ENCODE results near the gene TMEM115. TPM values are rescaled to one million over a fixed set of nuclear protein-coding genes. Genes with fewer than 3 reads are reported as not detected.
"Not testable (repeated sequence)": the region's sequence is repeated elsewhere in the genome, so short reads cannot be mapped to it uniquely, and the experiment has no call there.

TMEM115 gene
- total and polyA plus RNA-seq, 7 experiments from 2014 or later = 17.7 to 40.9 (median 26.0) TPM

GRCh38 chr3:50314816-50315215, 44.5 kb downstream of the TMEM115 start:
- Mint-ChIP-seq H3K9me3 (no peaks in the 10 kb centered on the region), H3K27ac (peak overlapping the region in 3 of 9 donors; percentile 6 to 19 (median 17)), H3K4me3 (no peak overlapping the region), H3K27me3 (no peaks in the 10 kb centered on the region), H3K36me3 (peaks cover 0 to 7% (median 2%) of the 10 kb centered on the region in 5 donors), H3K4me1 (peaks cover 11 to 28% (median 23%) of the 10 kb centered on the region in 7 donors)
- Histone ChIP-seq H3K27ac (ENCODE audit: low read depth, low read length) (no peak overlapping the region), H3K9me3 (ENCODE audit: control insufficient read depth in 2 of 3, low read length in 3 of 3) (no peaks in the 10 kb centered on the region), H3K27me3 (ENCODE audit: control insufficient read depth in 2 of 2, insufficient read depth in 2 of 2, low read length in 2 of 2) (no peaks in the 10 kb centered on the region), H3K4me1 (ENCODE audit: control insufficient read depth in 2 of 2, insufficient read depth in 2 of 2, low read length in 2 of 2) (peaks cover 8 to 15% of the 10 kb centered on the region in 2 donors), H3K4me3 (ENCODE audit: low read length) (no peak overlapping the region), H3K36me3 (ENCODE audit: control insufficient read depth in 2 of 3, insufficient read depth in 3 of 3, low read length in 3 of 3) (no peaks in the 10 kb centered on the region)
- ChIA-PET POLR2A (interaction anchor here (0.6 to 1.0 kb wide), 3 partner anchors 13 to 302 kb away, joined by 3 to 4 read pairs (median 4); partner anchors contain the start of gene TUSC2), CTCF (interaction anchor here (0.9 kb wide), 1 partner anchor 10 kb away, joined by 4 read pairs; no protein-coding TSS in a partner anchor)
- DNase-seq (no peak), ATAC-seq (no peak)
- intact Hi-C loops (cut with micrococcal nuclease) = no loop called here

- H3K9me3 ChIP-seq (ENCODE audit: control insufficient read depth in 2 of 3, low read length in 3 of 3) = no peaks in the 10 kb centered on the region
- Mint-ChIP-seq H3K36me3 (peaks cover 0 to 11% (median 4%) of the 10 kb centered on the region in 5 donors), H3K27me3 (no peaks in the 10 kb centered on the region), H3K4me1 (peaks cover 9 to 25% (median 19%) of the 10 kb centered on the region in 7 donors), H3K9me3 (no peaks in the 10 kb centered on the region), H3K27ac (peak overlapping the region in 5 of 9 donors; percentile 13 to 67 (median 52)), H3K4me3 (no peak overlapping the region)
- intact Hi-C loops (cut with micrococcal nuclease) = no loop called here
- CTCF ChIA-PET = no interaction called here
- DNase-seq = no peak
- no peak overlapping the region for H3K27ac ChIP-seq (ENCODE audit: low read depth, low read length)
- no peak for ATAC-seq
- H3K4me3 ChIP-seq (ENCODE audit: low read length) = no peak overlapping the region
- peaks cover 8 to 15% of the 10 kb centered on the region in 2 donors for H3K4me1 ChIP-seq (ENCODE audit: control insufficient read depth in 2 of 2, insufficient read depth in 2 of 2, low read length in 2 of 2)
- H3K27me3 ChIP-seq (ENCODE audit: control insufficient read depth in 2 of 2, insufficient read depth in 2 of 2, low read length in 2 of 2) = no peaks in the 10 kb centered on the region
- H3K36me3 ChIP-seq (ENCODE audit: control insufficient read depth in 2 of 3, insufficient read depth in 3 of 3, low read length in 3 of 3) = no peaks in the 10 kb centered on the region
- POLR2A ChIA-PET = interaction anchor here (0.6 to 1.0 kb wide), 2 partner anchors 14 to 302 kb away, joined by 3 to 4 read pairs; partner anchors contain the start of gene TUSC2
Measured at GRCh38 chr3:50314342-50314741, 45.0 kb downstream of the TMEM115 start.

- H3K36me3 ChIP-seq (ENCODE audit: control insufficient read depth in 2 of 3, insufficient read depth in 3 of 3, low read length in 3 of 3); H3K27me3 Mint-ChIP-seq; intact Hi-C loops (cut with micrococcal nuclease); H3K4me1 ChIP-seq (ENCODE audit: control insufficient read depth in 2 of 2, insufficient read depth in 2 of 2, low read length in 2 of 2); CTCF ChIA-PET; H3K27ac Mint-ChIP-seq; DNase-seq; ATAC-seq; H3K9me3 Mint-ChIP-seq; POLR2A ChIA-PET; H3K9me3 ChIP-seq (ENCODE audit: control insufficient read depth in 2 of 3, low read length in 3 of 3); H3K4me3 Mint-ChIP-seq; H3K27ac ChIP-seq (ENCODE audit: low read depth, low read length); H3K27me3 ChIP-seq (ENCODE audit: control insufficient read depth in 2 of 2, insufficient read depth in 2 of 2, low read length in 2 of 2); H3K4me3 ChIP-seq (ENCODE audit: low read length): not testable (repeated sequence)
- H3K4me1 Mint-ChIP-seq = peaks cover 8 to 13% (median 9%) of the 10 kb centered on the region in 7 donors
- H3K36me3 Mint-ChIP-seq = peaks cover 0 to 11% (median 4%) of the 10 kb centered on the region in 5 donors
Measured at GRCh38 chr3:50312041-50312440, 47.3 kb downstream of the TMEM115 start.

Other genes starting within 250 kb of the TMEM115 start
- gene SEMA3F, start 204.2 kb downstream of the TMEM115 start, total RNA-seq = 1 to 10 TPM in 1 of 5 experiments, under 1 TPM in 2, not detected in 2; 0.34 to 1.1 (median 0.69) TPM
- gene SEMA3F, start 204.2 kb downstream of the TMEM115 start, polyA plus RNA-seq = not detected
- 1 to 10 TPM in 1 of 5 experiments, under 1 TPM in 1, not detected in 3; 0.24 to 1.2 TPM for gene GNAT1, start 167.9 kb downstream of the TMEM115 start, total RNA-seq
- not detected for gene GNAT1, start 167.9 kb downstream of the TMEM115 start, polyA plus RNA-seq
- gene SLC38A3, start 154.2 kb downstream of the TMEM115 start, total RNA-seq = 1 to 10 TPM in 1 of 5 experiments, not detected in 4; 1.8 TPM
- not detected for gene SLC38A3, start 154.2 kb downstream of the TMEM115 start, polyA plus RNA-seq
- 100 to 1,000 TPM; 225 to 442 (median 282) TPM for gene GNAI2, start 123.3 kb downstream of the TMEM115 start, total RNA-seq
- gene GNAI2, start 123.3 kb downstream of the TMEM115 start, polyA plus RNA-seq = 100 to 1,000 TPM; 443 to 527 TPM
- 1 to 10 TPM in 3 of 5 experiments, under 1 TPM in 2; 0.73 to 3.7 (median 1.4) TPM for gene SEMA3B, start 90.4 kb downstream of the TMEM115 start, total RNA-seq
- not detected for gene SEMA3B, start 90.4 kb downstream of the TMEM115 start, polyA plus RNA-seq
- not detected for gene LSMEM2, start 80.4 kb downstream of the TMEM115 start, total RNA-seq
- gene LSMEM2, start 80.4 kb downstream of the TMEM115 start, polyA plus RNA-seq = under 1 TPM in 1 of 2 donors, not detected in 1; 0.15 TPM
- 10 to 100 TPM; 53.7 to 85.1 (median 64.7) TPM for gene IFRD2, start 67.1 kb downstream of the TMEM115 start, total RNA-seq
- 10 to 100 TPM; 57.2 to 69.7 TPM for gene IFRD2, start 67.1 kb downstream of the TMEM115 start, polyA plus RNA-seq
- 10 to 100 TPM in 1 of 5 experiments, 1 to 10 TPM in 4; 3.4 to 10.7 (median 4.2) TPM for gene HYAL3, start 60.1 kb downstream of the TMEM115 start, total RNA-seq
- 1 to 10 TPM; 2.3 to 3.3 TPM for gene HYAL3, start 60.1 kb downstream of the TMEM115 start, polyA plus RNA-seq
- 10 to 100 TPM; 30.2 to 44.9 (median 33.6) TPM for gene NAA80, start 60.1 kb downstream of the TMEM115 start, total RNA-seq
- gene NAA80, start 60.1 kb downstream of the TMEM115 start, polyA plus RNA-seq = 10 to 100 TPM; 13.7 to 15.2 TPM
- under 1 TPM in 4 of 5 experiments, not detected in 1; 0.22 to 0.51 (median 0.28) TPM for gene HYAL1, start 55.9 kb downstream of the TMEM115 start, total RNA-seq
- gene HYAL1, start 55.9 kb downstream of the TMEM115 start, polyA plus RNA-seq = under 1 TPM; 0.12 to 0.41 TPM
- 1 to 10 TPM; 1.5 to 5.3 (median 3.2) TPM for gene HYAL2, start 36.8 kb downstream of the TMEM115 start, total RNA-seq
- 1 to 10 TPM; 2.8 to 4.6 TPM for gene HYAL2, start 36.8 kb downstream of the TMEM115 start, polyA plus RNA-seq
- gene TUSC2, start 31.3 kb downstream of the TMEM115 start, total RNA-seq = 10 to 100 TPM; 16.8 to 25.0 (median 20.5) TPM
- gene TUSC2, start 31.3 kb downstream of the TMEM115 start, polyA plus RNA-seq = 10 to 100 TPM; 38.0 to 45.5 TPM
- gene RASSF1, start 18.7 kb downstream of the TMEM115 start, total RNA-seq = 100 to 1,000 TPM in 1 of 5 experiments, 10 to 100 TPM in 4; 39.4 to 105 (median 69.6) TPM
- gene RASSF1, start 18.7 kb downstream of the TMEM115 start, polyA plus RNA-seq = 10 to 100 TPM; 32.7 to 47.9 TPM
- gene ZMYND10, start 13.8 kb downstream of the TMEM115 start, total RNA-seq = 1 to 10 TPM in 4 of 5 experiments, under 1 TPM in 1; 0.91 to 3.8 (median 2.8) TPM
- gene ZMYND10, start 13.8 kb downstream of the TMEM115 start, polyA plus RNA-seq = under 1 TPM; 0.07 to 0.30 TPM
- gene NPRL2, start 8.7 kb downstream of the TMEM115 start, total RNA-seq = 10 to 100 TPM; 35.3 to 48.9 (median 47.7) TPM
- 10 to 100 TPM; 27.2 to 36.2 TPM for gene NPRL2, start 8.7 kb downstream of the TMEM115 start, polyA plus RNA-seq
- gene CYB561D2, start 8.7 kb downstream of the TMEM115 start, total RNA-seq = 10 to 100 TPM; 23.3 to 42.6 (median 32.8) TPM
- gene CYB561D2, start 8.7 kb downstream of the TMEM115 start, polyA plus RNA-seq = 10 to 100 TPM; 42.4 to 52.9 TPM
- gene CACNA2D2, start 144.1 kb upstream of the TMEM115 start, total RNA-seq = 1 to 10 TPM in 4 of 5 experiments, under 1 TPM in 1; 0.97 to 6.2 (median 2.5) TPM
- under 1 TPM; 0.32 to 0.38 TPM for gene CACNA2D2, start 144.1 kb upstream of the TMEM115 start, polyA plus RNA-seq
- gene C3orf18, start 208.2 kb upstream of the TMEM115 start, total RNA-seq = 10 to 100 TPM; 11.1 to 67.5 (median 16.4) TPM
- gene C3orf18, start 208.2 kb upstream of the TMEM115 start, polyA plus RNA-seq = 10 to 100 TPM; 12.8 to 17.4 TPM
- 10 to 100 TPM; 32.1 to 71.1 (median 66.1) TPM for gene HEMK1, start 210.0 kb upstream of the TMEM115 start, total RNA-seq
- gene HEMK1, start 210.0 kb upstream of the TMEM115 start, polyA plus RNA-seq = 10 to 100 TPM; 35.2 to 35.3 TPM